Mesendoderm (in vitro differentiated cells): ENCODE results near the gene IQCE.
A peak's percentile ranks its signal among the peaks of the same experiment; 100 is the strongest.

Source experiments
- DNase-seq: peaks from one replicate; pipeline ENCODE4 v3.0.0; 2013
- H2AK5ac ChIP-seq: 2 replicates; pipeline ENCODE4 v1.6.1; 2013; ENCODE audit warnings: low read length, inconsistent platforms
- H2BK120ac ChIP-seq: 2 replicates; pipeline ENCODE4 v1.6.1; 2013; ENCODE audit warnings: low read depth, mild to moderate bottlenecking, low read length, moderate library complexity, mixed read lengths
- H2BK15ac ChIP-seq: replicated peaks from 2 replicates; pipeline ENCODE4 v1.6.1; 2013; ENCODE audit warnings: low read depth, mild to moderate bottlenecking, moderate library complexity
- H2BK5ac ChIP-seq: 2 replicates; pipeline ENCODE4 v1.6.1; 2013; ENCODE audit warnings: low read length, inconsistent platforms
- H3K18ac ChIP-seq: 2 replicates; pipeline ENCODE4 v1.6.1; 2013; ENCODE audit warnings: mild to moderate bottlenecking, low read length, mixed read lengths
- H3K23ac ChIP-seq: one replicate; pipeline ENCODE4 v1.6.1; 2013; ENCODE audit warnings: low read length
- H3K27ac ChIP-seq: 2 replicates; pipeline ENCODE4 v1.5.1; 2013; ENCODE audit warnings: low read depth, mild to moderate bottlenecking, inconsistent platforms, low read length, moderate library complexity
- H3K27me3 ChIP-seq: 2 replicates; pipeline ENCODE4 v1.6.1; 2013; ENCODE audit warnings: low read length, control low read depth, mild to moderate bottlenecking, inconsistent platforms; ENCODE audit not compliant: insufficient read depth, poor library complexity
- H3K36me3 ChIP-seq: 2 replicates; pipeline ENCODE4 v1.6.1; 2013; ENCODE audit warnings: low read length, inconsistent platforms; ENCODE audit not compliant: control insufficient read depth, insufficient read depth
- H3K4ac ChIP-seq: one replicate; pipeline ENCODE4 v1.6.1; 2013; ENCODE audit warnings: low read depth, mild to moderate bottlenecking, low read length, moderate library complexity
- H3K4me1 ChIP-seq: 2 replicates; pipeline ENCODE4 v1.6.1; 2013; ENCODE audit warnings: low read depth, low read length, inconsistent platforms; ENCODE audit not compliant: control insufficient read depth
- H3K4me2 ChIP-seq: 2 replicates; pipeline ENCODE4 v1.6.1; 2013; ENCODE audit warnings: low read length
- H3K4me3 ChIP-seq: 2 replicates; pipeline ENCODE4 v1.5.1; 2013; ENCODE audit warnings: mild to moderate bottlenecking, low read length
- H3K56ac ChIP-seq: one replicate; pipeline ENCODE4 v1.6.1; 2013; ENCODE audit warnings: low read length
- H3K79me1 ChIP-seq: 2 replicates; pipeline ENCODE4 v1.6.1; 2013; ENCODE audit warnings: low read length, inconsistent platforms
- H3K79me2 ChIP-seq: 2 replicates; pipeline ENCODE4 v1.6.1; 2013; ENCODE audit warnings: mild to moderate bottlenecking, low read length; ENCODE audit not compliant: control insufficient read depth, insufficient read depth
- H3K9ac ChIP-seq: 2 replicates; pipeline ENCODE4 v1.6.1; 2013; ENCODE audit warnings: low read length, inconsistent platforms
- H4K5ac ChIP-seq: one replicate; pipeline ENCODE4 v1.6.1; 2013; ENCODE audit warnings: low read length
- H4K8ac ChIP-seq: one replicate; pipeline ENCODE4 v1.6.1; 2013; ENCODE audit warnings: low read depth, mild to moderate bottlenecking, control low read depth, low read length, moderate library complexity
- WGBS: extraction: QIAGEN DNeasy Blood & Tissue Kit; methylation state at CpG from one replicate; pipeline ENCODE4 v1.1.7; 2013; ENCODE audit warnings: low lambda C conversion rate, missing lambda C conversion rate; ENCODE audit not compliant: insufficient coverage; ENCODE audit errors: extremely low coverage; 5-methylcytosine and 5-hydroxymethylcytosine counted together

Gene IQCE

DNA sequence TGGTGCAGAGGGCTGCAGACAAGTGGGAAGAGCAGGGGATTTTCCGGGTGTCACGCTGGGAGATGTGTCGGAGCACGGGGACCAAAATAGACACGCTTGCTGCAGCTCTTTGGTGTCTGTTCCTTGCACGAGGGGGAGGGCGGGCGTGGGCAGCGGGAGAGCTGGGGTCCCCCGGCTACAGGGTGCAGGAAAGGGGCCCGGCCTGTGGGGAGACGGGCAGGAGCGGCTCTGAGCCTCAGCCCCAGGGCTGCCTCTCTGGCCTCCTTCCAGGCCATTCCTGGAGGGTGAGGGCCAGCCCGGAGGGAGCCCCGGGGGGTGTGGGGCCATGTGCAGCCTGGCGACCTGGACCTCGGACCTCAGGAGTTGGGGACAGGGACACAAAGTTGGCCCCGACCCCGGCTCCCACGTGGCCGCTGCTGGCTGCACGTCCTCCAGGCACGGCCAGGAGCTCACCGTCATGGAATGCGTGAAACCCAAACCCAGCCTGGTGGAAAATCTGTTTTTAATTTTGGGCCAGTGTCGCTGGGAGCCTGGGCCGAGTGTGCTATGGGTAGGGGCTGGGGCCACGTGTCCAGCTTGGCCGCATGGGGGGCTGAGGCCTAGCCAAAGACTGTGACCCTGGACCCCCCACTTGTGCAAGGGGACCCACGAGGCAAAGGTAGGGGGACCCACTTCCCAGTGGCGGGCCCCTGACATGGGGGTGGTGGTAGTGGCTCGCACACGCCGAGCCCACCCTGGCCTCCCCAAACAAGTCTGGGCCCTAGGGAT lies 79.6 kb downstream of the IQCE start:
- peaks cover 2% of the 10 kb centered on the region for H3K4me1 ChIP-seq
- H3K79me2 ChIP-seq = peaks cover 83% of the 10 kb centered on the region
- H3K27ac ChIP-seq = peak overlapping the region; percentile 9
- H4K5ac ChIP-seq = no peak overlapping the region
- no peak overlapping the region for H4K8ac ChIP-seq
- no peak overlapping the region for H2BK15ac ChIP-seq
- no peak overlapping the region for H2BK5ac ChIP-seq
- H3K79me1 ChIP-seq = peaks cover 22% of the 10 kb centered on the region
- no peak overlapping the region for H3K23ac ChIP-seq
- H3K9ac ChIP-seq = no peak overlapping the region
- no peak overlapping the region for H2AK5ac ChIP-seq
- H3K4me2 ChIP-seq = no peak overlapping the region
- H3K4me3 ChIP-seq = no peak overlapping the region
- H3K36me3 ChIP-seq = no peaks in the 10 kb centered on the region
- DNase-seq = no peak
- H3K27me3 ChIP-seq = no peaks in the 10 kb centered on the region
- no peak overlapping the region for H3K4ac ChIP-seq
- H2BK120ac ChIP-seq = no peak overlapping the region
- H3K56ac ChIP-seq = no peak overlapping the region
- no CpG with 5 or more reads among the region's 34 CpGs for WGBS
- no peak overlapping the region for H3K18ac ChIP-seq

DNA sequence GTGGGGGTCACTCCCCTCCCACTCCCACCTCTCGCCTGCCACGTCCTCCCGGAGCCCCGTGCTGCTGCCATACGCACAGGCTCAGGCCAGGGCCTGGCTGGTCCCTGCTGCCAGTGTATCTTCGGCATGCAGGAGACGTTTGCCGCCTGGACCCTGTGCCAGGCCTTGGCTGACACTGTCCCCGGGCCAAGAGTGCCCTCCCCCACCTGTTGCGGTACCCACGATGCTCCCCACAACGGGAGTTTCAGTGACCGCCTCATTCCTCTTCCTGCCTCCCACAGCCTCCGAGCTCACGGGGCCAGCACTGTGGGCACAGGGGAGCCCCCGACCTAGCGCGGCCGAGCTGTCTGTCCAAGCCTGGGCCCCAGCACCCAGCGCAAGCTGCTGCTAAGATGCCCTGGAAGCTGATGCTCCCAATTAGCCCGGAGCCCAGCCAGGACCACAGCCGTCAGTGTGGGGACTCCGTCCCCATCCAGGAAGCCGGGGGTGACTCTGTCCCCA lies 80.5 kb downstream of the IQCE start:
- H3K79me2 ChIP-seq = peaks cover 83% of the 10 kb centered on the region
- WGBS = no CpG with 5 or more reads among the region's 24 CpGs
- H4K5ac ChIP-seq = no peak overlapping the region
- H3K23ac ChIP-seq = no peak overlapping the region
- H2AK5ac ChIP-seq = no peak overlapping the region
- no peak overlapping the region for H2BK5ac ChIP-seq
- H3K27ac ChIP-seq = no peak overlapping the region
- peaks cover 2% of the 10 kb centered on the region for H3K4me1 ChIP-seq
- no peaks in the 10 kb centered on the region for H3K27me3 ChIP-seq
- H3K79me1 ChIP-seq = peaks cover 25% of the 10 kb centered on the region
- H4K8ac ChIP-seq = no peak overlapping the region
- no peak overlapping the region for H3K9ac ChIP-seq
- no peak overlapping the region for H3K56ac ChIP-seq
- no peaks in the 10 kb centered on the region for H3K36me3 ChIP-seq
- no peak overlapping the region for H2BK120ac ChIP-seq
- no peak overlapping the region for H2BK15ac ChIP-seq
- no peak overlapping the region for H3K4ac ChIP-seq
- DNase-seq = no peak
- no peak overlapping the region for H3K4me3 ChIP-seq
- H3K18ac ChIP-seq = no peak overlapping the region
- H3K4me2 ChIP-seq = no peak overlapping the region

DNA sequence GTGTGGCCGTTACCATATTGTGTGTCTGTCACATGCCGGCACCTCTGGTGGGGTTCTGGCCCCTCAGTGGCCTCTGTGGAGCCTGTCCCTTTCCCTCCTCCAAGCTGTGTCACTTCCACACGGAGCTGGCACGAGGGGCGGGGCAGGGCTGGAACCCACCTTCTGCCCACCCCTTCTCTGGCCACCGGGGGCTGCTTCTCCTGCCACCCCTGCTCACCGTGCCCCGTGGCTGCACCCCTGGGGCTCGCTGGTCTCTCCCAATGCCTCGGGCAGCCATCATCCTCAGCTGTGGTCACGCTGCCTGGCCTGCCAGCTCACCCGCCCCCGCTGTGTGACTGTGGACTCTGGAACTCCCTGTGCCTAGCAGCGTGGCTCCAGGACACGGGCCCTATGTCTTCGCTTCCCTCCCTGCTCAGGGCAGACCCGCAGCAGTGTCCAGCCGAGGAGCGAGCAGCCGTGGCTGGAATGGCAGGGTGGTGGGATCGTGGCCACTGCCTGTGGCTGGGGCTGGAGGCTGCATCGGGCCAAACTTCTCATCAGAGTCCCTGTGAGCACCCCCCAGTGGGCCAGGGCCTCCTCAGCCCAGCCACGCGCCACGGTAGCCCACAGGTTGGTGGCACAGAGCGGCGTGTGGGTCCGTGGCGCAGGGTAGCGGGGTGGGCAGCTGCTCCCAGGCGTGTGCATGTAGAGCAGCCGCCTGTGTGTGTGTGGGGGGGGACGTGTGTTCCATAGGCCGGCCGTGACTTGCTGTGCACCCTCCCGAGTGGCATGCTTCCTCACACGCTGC lies 81.1 kb downstream of the IQCE start:
- Histone ChIP-seq H3K18ac (no peak overlapping the region), H3K4ac (no peak overlapping the region), H3K36me3 (no peaks in the 10 kb centered on the region), H4K5ac (no peak overlapping the region), H3K27me3 (no peaks in the 10 kb centered on the region), H3K56ac (no peak overlapping the region), H3K27ac (no peak overlapping the region), H2BK15ac (no peak overlapping the region), H3K79me2 (peaks cover 80% of the 10 kb centered on the region), H2BK120ac (no peak overlapping the region), H3K4me2 (no peak overlapping the region), H3K4me1 (peaks cover 8% of the 10 kb centered on the region), H2AK5ac (no peak overlapping the region), H3K9ac (no peak overlapping the region), H2BK5ac (no peak overlapping the region), H3K79me1 (peaks cover 25% of the 10 kb centered on the region), H4K8ac (no peak overlapping the region), H3K4me3 (no peak overlapping the region), H3K23ac (no peak overlapping the region)
- WGBS = no CpG with 5 or more reads among the region's 37 CpGs
- no peak for DNase-seq

DNA sequence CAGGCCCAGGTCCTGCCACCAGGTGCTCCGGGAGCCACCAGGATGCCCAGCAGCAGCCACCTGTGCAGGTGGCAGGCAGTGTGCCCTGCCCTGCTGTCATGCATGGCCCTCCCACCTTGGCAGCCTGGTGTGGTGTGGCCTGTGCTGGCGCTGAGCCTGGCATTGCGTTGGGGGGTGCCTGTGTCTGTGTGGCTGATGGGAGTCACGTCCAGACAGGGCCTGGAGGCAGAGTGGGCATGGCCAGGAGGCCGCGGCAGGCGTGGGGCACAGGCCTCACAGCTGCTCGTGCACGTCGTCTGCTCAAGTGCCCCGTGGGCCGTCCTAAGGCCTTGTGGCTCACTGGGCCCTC lies 81.7 kb downstream of the IQCE start:
- Histone ChIP-seq H3K27ac (peak overlapping the region; percentile 97), H3K56ac (peak overlapping the region; percentile 83), H2AK5ac (no peak overlapping the region), H3K9ac (peak overlapping the region; percentile 68), H4K5ac (no peak overlapping the region), H2BK5ac (no peak overlapping the region), H3K36me3 (no peaks in the 10 kb centered on the region), H2BK15ac (no peak overlapping the region), H3K4me3 (no peak overlapping the region), H4K8ac (no peak overlapping the region), H3K23ac (no peak overlapping the region), H3K4me2 (no peak overlapping the region), H3K4ac (no peak overlapping the region), H3K18ac (no peak overlapping the region), H3K4me1 (peaks cover 12% of the 10 kb centered on the region), H3K27me3 (no peaks in the 10 kb centered on the region), H3K79me1 (peaks cover 25% of the 10 kb centered on the region), H3K79me2 (peaks cover 74% of the 10 kb centered on the region), H2BK120ac (no peak overlapping the region)
- no CpG with 5 or more reads among the region's 12 CpGs for WGBS
- DNase-seq = no peak

DNA sequence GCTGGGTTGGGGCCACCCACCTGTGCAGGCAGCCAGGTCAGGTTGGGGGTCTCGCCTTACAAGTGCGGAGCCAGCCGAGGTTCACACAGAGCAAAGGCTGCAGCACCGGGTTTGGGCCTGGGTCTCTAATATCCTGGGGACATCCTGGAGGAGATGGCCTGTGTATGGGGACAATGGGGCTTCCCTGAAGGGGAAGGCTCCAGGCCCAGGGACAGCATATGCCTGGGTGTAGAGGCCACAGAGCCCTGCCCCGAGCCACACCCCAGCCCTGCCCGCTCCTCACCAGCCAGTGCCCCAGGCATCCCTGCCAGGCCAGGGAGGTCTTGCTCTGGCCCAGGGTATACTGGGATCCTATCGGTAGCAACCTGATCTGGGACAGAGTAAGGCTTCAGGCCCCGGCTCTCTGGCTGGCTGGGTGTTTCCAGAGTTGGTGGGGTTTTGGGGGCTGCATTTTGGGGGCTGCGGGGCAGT lies 82.1 kb downstream of the IQCE start:
- DNase-seq = no peak
- Histone ChIP-seq H4K5ac (no peak overlapping the region), H4K8ac (no peak overlapping the region), H3K9ac (peak overlapping the region; percentile 68), H3K4me2 (no peak overlapping the region), H3K27me3 (no peaks in the 10 kb centered on the region), H3K4me1 (peaks cover 15% of the 10 kb centered on the region), H3K56ac (peak overlapping the region; percentile 83), H3K23ac (peak overlapping the region; percentile 70), H2BK5ac (peak overlapping the region; percentile 21), H3K27ac (peak overlapping the region; percentile 97), H3K4ac (peak overlapping the region; percentile 58), H3K79me1 (peaks cover 28% of the 10 kb centered on the region), H3K18ac (peak overlapping the region; percentile 69), H3K36me3 (no peaks in the 10 kb centered on the region), H3K4me3 (no peak overlapping the region), H2BK120ac (peak overlapping the region; percentile 69), H2BK15ac (no peak overlapping the region), H3K79me2 (peaks cover 73% of the 10 kb centered on the region), H2AK5ac (peak overlapping the region; percentile 35)
- whole genome bisulfite sequencing = no CpG with 5 or more reads among the region's 9 CpGs
